Neuron (in vitro differentiated cells): ENCODE data around the gene PSMD5.

Experiments used
- H2AFZ ChIP-seq: one replicate; pipeline ENCODE4 v1.6.1; 2013; ENCODE audit warnings: low read depth, mild to moderate bottlenecking, inconsistent platforms, low read length, moderate library complexity
- H3K27me3 ChIP-seq: one replicate; pipeline ENCODE4 v1.6.1; 2013; ENCODE audit warnings: low read length; ENCODE audit not compliant: insufficient read depth
- H3K36me3 ChIP-seq: one replicate; pipeline ENCODE4 v1.6.1; 2013; ENCODE audit warnings: low read length; ENCODE audit not compliant: insufficient read depth
- H3K4me1 ChIP-seq: one replicate; pipeline ENCODE4 v1.6.1; 2013; ENCODE audit warnings: low read length; ENCODE audit not compliant: insufficient read depth
- H3K4me3 ChIP-seq: 2 replicates; pipeline ENCODE4 v1.5.1; 2013; ENCODE audit warnings: mild to moderate bottlenecking, low read length, moderate library complexity
- H3K9me3 ChIP-seq: one replicate; pipeline ENCODE4 v1.6.1; 2013; ENCODE audit warnings: low read length

The PSMD5 gene

GRCh38 chr9:120841930-120842684, 615 bp downstream of the PSMD5 start:
- Histone ChIP-seq H3K27me3 (no peaks in the 10 kb centered on the region), H3K36me3 (no peaks in the 10 kb centered on the region), H2AFZ (no peak overlapping the region), H3K9me3 (peaks cover 11% of the 10 kb centered on the region), H3K4me3 (no peak overlapping the region), H3K4me1 (peaks cover 8% of the 10 kb centered on the region)

GRCh38 chr9:120839146-120839545, 3.6 kb downstream of the PSMD5 start:
- Histone ChIP-seq H3K36me3 (no peaks in the 10 kb centered on the region), H2AFZ (no peak overlapping the region), H3K27me3 (no peaks in the 10 kb centered on the region), H3K4me3 (no peak overlapping the region), H3K9me3 (peaks cover 11% of the 10 kb centered on the region), H3K4me1 (peaks cover 6% of the 10 kb centered on the region)

GRCh38 chr9:120837921-120838320, 4.8 kb downstream of the PSMD5 start:
- H3K27me3 ChIP-seq, result no peaks in the 10 kb centered on the region
- H3K4me3 ChIP-seq, result no peak overlapping the region
- no peak overlapping the region for H2AFZ ChIP-seq
- H3K9me3 ChIP-seq, result peaks cover 5% of the 10 kb centered on the region
- no peaks in the 10 kb centered on the region for H3K36me3 ChIP-seq
- H3K4me1 ChIP-seq, result peaks cover 6% of the 10 kb centered on the region

GRCh38 chr9:120833325-120833724, 9.4 kb downstream of the PSMD5 start:
- H3K9me3 ChIP-seq, result no peaks in the 10 kb centered on the region
- no peaks in the 10 kb centered on the region for H3K27me3 ChIP-seq
- H3K4me3 ChIP-seq, result no peak overlapping the region
- no peaks in the 10 kb centered on the region for H3K36me3 ChIP-seq
- peaks cover 5% of the 10 kb centered on the region for H3K4me1 ChIP-seq
- no peak overlapping the region for H2AFZ ChIP-seq

- Histone ChIP-seq H3K27me3 (no peaks in the 10 kb centered on the region), H3K4me1 (no peaks in the 10 kb centered on the region), H2AFZ (no peak overlapping the region), H3K4me3 (no peak overlapping the region), H3K9me3 (no peaks in the 10 kb centered on the region), H3K36me3 (no peaks in the 10 kb centered on the region)
Measured at GRCh38 chr9:120832807-120833206, 9.9 kb downstream of the PSMD5 start.

- no peaks in the 10 kb centered on the region for H3K36me3 ChIP-seq
- no peaks in the 10 kb centered on the region for H3K4me1 ChIP-seq
- H3K27me3 ChIP-seq, result no peaks in the 10 kb centered on the region
- no peak overlapping the region for H2AFZ ChIP-seq
- no peaks in the 10 kb centered on the region for H3K9me3 ChIP-seq
- H3K4me3 ChIP-seq, result no peak overlapping the region
Measured at GRCh38 chr9:120830865-120831264, 11.9 kb downstream of the PSMD5 start.

GRCh38 chr9:120830151-120830550, 12.6 kb downstream of the PSMD5 start:
- no peaks in the 10 kb centered on the region for H3K27me3 ChIP-seq
- no peaks in the 10 kb centered on the region for H3K36me3 ChIP-seq
- H3K4me1 ChIP-seq, result no peaks in the 10 kb centered on the region

GRCh38 chr9:120829650-120830049, 13.1 kb downstream of the PSMD5 start:
- Histone ChIP-seq H3K27me3 (no peaks in the 10 kb centered on the region), H3K9me3 (no peaks in the 10 kb centered on the region), H3K36me3 (no peaks in the 10 kb centered on the region), H3K4me1 (no peaks in the 10 kb centered on the region), H3K4me3 (no peak overlapping the region), H2AFZ (no peak overlapping the region)

More at GRCh38 chr9:120830151-120830550, 12.6 kb downstream of the PSMD5 start:
- Histone ChIP-seq H3K9me3 (no peaks in the 10 kb centered on the region), H3K4me3 (no peak overlapping the region), H2AFZ (no peak overlapping the region)

- no peaks in the 10 kb centered on the region for H3K9me3 ChIP-seq
- H3K4me1 ChIP-seq, result no peaks in the 10 kb centered on the region
- H3K4me3 ChIP-seq, result no peak overlapping the region
- H3K36me3 ChIP-seq, result no peaks in the 10 kb centered on the region
- no peak overlapping the region for H2AFZ ChIP-seq
- no peaks in the 10 kb centered on the region for H3K27me3 ChIP-seq
Measured at GRCh38 chr9:120820095-120820494, 22.6 kb downstream of the PSMD5 start.

- no peaks in the 10 kb centered on the region for H3K36me3 ChIP-seq
Measured at GRCh38 chr9:120818595-120818994, 24.1 kb downstream of the PSMD5 start.

GRCh38 chr9:120815075-120815474, 27.6 kb downstream of the PSMD5 start:
- Histone ChIP-seq H2AFZ (no peak overlapping the region), H3K9me3 (no peaks in the 10 kb centered on the region), H3K4me1 (no peaks in the 10 kb centered on the region), H3K4me3 (no peak overlapping the region), H3K27me3 (no peaks in the 10 kb centered on the region), H3K36me3 (no peaks in the 10 kb centered on the region)

More at GRCh38 chr9:120818595-120818994, 24.1 kb downstream of the PSMD5 start:
- Histone ChIP-seq H3K4me1 (no peaks in the 10 kb centered on the region), H2AFZ (no peak overlapping the region), H3K27me3 (no peaks in the 10 kb centered on the region), H3K4me3 (no peak overlapping the region), H3K9me3 (no peaks in the 10 kb centered on the region)

GRCh38 chr9:120808931-120809330, 33.8 kb downstream of the PSMD5 start:
- Histone ChIP-seq H3K4me1 (no peaks in the 10 kb centered on the region), H2AFZ (no peak overlapping the region), H3K27me3 (no peaks in the 10 kb centered on the region), H3K36me3 (no peaks in the 10 kb centered on the region), H3K9me3 (peaks cover 7% of the 10 kb centered on the region), H3K4me3 (no peak overlapping the region)

GRCh38 chr9:120807607-120808379, 34.9 kb downstream of the PSMD5 start:
- H3K9me3 ChIP-seq, result peaks cover 7% of the 10 kb centered on the region
- H2AFZ ChIP-seq, result no peak overlapping the region
- H3K27me3 ChIP-seq, result no peaks in the 10 kb centered on the region
- H3K4me1 ChIP-seq, result no peaks in the 10 kb centered on the region
- no peaks in the 10 kb centered on the region for H3K36me3 ChIP-seq
- H3K4me3 ChIP-seq, result no peak overlapping the region
